Common myeloid progenitor, CD34-positive (primary cell): Measurements from ENCODE around the gene MAPK8.
"Not testable (repeated sequence)": the region's sequence is repeated elsewhere in the genome, so short reads cannot be mapped to it uniquely, and the experiment has no call there.

Experiments
- CTCF ChIA-PET: fragments of 350-600 bp; sonication (Branson Sonifier 250); formaldehyde crosslinking; loops from one replicate; lab custom pipeline; 2021; ENCODE audit warnings: antibody characterized with exemption; lab: Charles Lee
- POLR2A ChIA-PET: fragments of 350-600 bp; sonication (Branson Sonifier 250); formaldehyde crosslinking; loops from one replicate; lab custom pipeline; 2021; ENCODE audit warnings: antibody characterized with exemption; lab: Charles Lee
- DNase-seq, 3 donors: peaks; one replicate each; pipeline versions ENCODE4 v3.0.0 to v3.0.0-alpha.2; 2013
- H3K27ac ChIP-seq, 2 experiments: 1 replicate in 1 of 2; 2 replicates in 1 of 2; pipeline ENCODE4 v1.7.0; 2013; ENCODE audit warnings: inconsistent platforms in 2 of 2, low read length in 2 of 2, mild to moderate bottlenecking in 2 of 2, low read depth in 1 of 2, moderate library complexity in 1 of 2; ENCODE audit not compliant: severe bottlenecking in 2 of 2, insufficient read depth in 1 of 2, poor library complexity in 1 of 2
- H3K27me3 ChIP-seq, 5 experiments: replicated peaks in 2 of 5; 1 replicate in 3 of 5; 2 replicates in 2 of 5; pipeline versions ENCODE4 v1.6.1 to v1.7.0; 2013; ENCODE audit warnings: low read length in 4 of 5, mild to moderate bottlenecking in 2 of 5, moderate library complexity in 2 of 5, inconsistent platforms in 1 of 5; ENCODE audit not compliant: insufficient read depth in 5 of 5, control insufficient read depth in 4 of 5
- H3K36me3 ChIP-seq, 4 experiments: 1 replicate in 2 of 4; 2 replicates in 2 of 4; pipeline versions ENCODE4 v1.6.1 to v1.7.0; 2013; ENCODE audit warnings: low read length in 3 of 4, control low read depth in 1 of 4, mild to moderate bottlenecking in 1 of 4; ENCODE audit not compliant: control insufficient read depth in 4 of 4, insufficient read depth in 4 of 4
- H3K4me1 ChIP-seq, 4 experiments: 1 replicate in 3 of 4; 2 replicates in 1 of 4; pipeline versions ENCODE4 v1.6.1 to v1.7.1; 2013; ENCODE audit warnings: low read length in 3 of 4, mild to moderate bottlenecking in 3 of 4, control low read depth in 1 of 4, inconsistent platforms in 1 of 4, moderate library complexity in 1 of 4; ENCODE audit not compliant: control insufficient read depth in 4 of 4, insufficient read depth in 4 of 4; ENCODE audit errors: control extremely low read depth in 1 of 4
- H3K4me3 ChIP-seq, 7 experiments: 1 replicate in 4 of 7; 2 replicates in 3 of 7; pipeline versions ENCODE4 v1.5.1 to v1.7.0; 2013; ENCODE audit warnings: mild to moderate bottlenecking in 7 of 7, low read length in 6 of 7, moderate library complexity in 6 of 7, inconsistent platforms in 2 of 7, low read depth in 2 of 7, control low read depth in 1 of 7; ENCODE audit not compliant: insufficient read depth in 4 of 7, control insufficient read depth in 1 of 7; ENCODE audit errors: extremely low read depth in 1 of 7
- H3K9me3 ChIP-seq, 5 experiments: 1 replicate in 4 of 5; 2 replicates in 1 of 5; pipeline versions ENCODE4 v1.6.1 to v1.7.1; 2013; ENCODE audit warnings: low read length in 4 of 5, mild to moderate bottlenecking in 2 of 5, inconsistent platforms in 1 of 5, low read depth in 1 of 5, moderate library complexity in 1 of 5; ENCODE audit not compliant: control insufficient read depth in 4 of 5, insufficient read depth in 2 of 5; ENCODE audit errors: control extremely low read depth in 1 of 5
- WGBS: methylation state at CpG from one replicate; pipeline ENCODE4 v1.1.5; 2013; ENCODE audit not compliant: insufficient coverage; 5-methylcytosine and 5-hydroxymethylcytosine counted together

Gene MAPK8

DNA sequence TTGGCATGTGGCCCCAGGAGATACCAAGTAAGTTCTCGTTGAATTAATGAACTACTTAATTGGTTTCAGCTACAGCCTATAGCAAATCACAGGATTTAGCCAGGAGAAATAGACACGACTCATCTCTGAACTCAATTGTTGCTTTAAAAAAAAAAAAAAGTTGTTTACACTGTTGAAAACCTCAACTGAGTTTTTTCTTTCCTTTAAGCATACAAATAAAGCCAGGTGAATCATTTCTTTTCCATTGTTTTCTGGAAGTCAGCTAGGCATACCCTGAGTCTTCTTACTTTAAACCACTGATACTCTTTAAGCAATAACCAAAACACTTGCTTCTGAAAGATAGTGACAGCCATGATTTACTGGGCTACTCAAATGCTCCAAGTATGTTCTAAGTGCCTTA lies 32.7 kb upstream of the MAPK8 start:
- ChIA-PET CTCF (interaction anchor here (1.6 kb wide), 1 partner anchor 14 kb away, joined by 3 read pairs; no protein-coding TSS in a partner anchor), POLR2A (no interaction called here)
- no peaks in the 10 kb centered on the region for H3K27me3 ChIP-seq
- no peaks in the 10 kb centered on the region for H3K9me3 ChIP-seq
- no CpG with 5 or more reads among the region's 2 CpGs for WGBS
- peaks cover 0 to 4% (median 0%) of the 10 kb centered on the region in 4 experiments for H3K4me1 ChIP-seq
- no peak overlapping the region for H3K27ac ChIP-seq
- no peaks in the 10 kb centered on the region for H3K36me3 ChIP-seq
- no peak overlapping the region for H3K4me3 ChIP-seq
- DNase-seq: no peak

DNA sequence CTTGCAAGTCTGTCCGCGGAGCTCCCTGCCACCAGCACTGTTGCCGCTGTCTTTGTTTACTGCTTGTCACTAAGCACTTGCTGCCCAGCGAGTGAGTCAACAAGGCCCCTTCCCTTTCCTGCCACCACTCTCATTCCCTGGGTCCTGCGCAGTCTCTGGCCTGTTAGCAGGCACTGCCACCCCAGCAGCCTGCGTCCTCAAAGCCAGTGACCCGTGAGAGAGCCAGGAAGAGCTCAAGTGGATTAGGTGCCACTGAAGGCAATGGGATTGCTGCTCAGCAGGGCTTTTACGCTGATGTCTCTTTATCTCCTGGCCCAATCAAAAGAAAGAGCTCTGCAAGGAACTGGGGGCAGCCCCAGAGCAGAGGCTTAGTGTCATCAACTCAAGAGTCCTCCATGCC lies 31.8 kb upstream of the MAPK8 start, which contains the start of gene FRMPD2:
TSS of gene FRMPD2 (minus strand) at position 61 of the 400 bp plus-strand sequence. CDS start 129 bp downstream, outside the sequence.
- POLR2A ChIA-PET: no interaction called here
- WGBS: 95% methylated on average over 8 of the region's 8 CpGs
- no peaks in the 10 kb centered on the region for H3K27me3 ChIP-seq
- H3K4me3 ChIP-seq: no peak within 1 kb of the TSS
- no peak within 1 kb of the TSS for H3K27ac ChIP-seq
- no peaks in the 10 kb centered on the region for H3K9me3 ChIP-seq
- CTCF ChIA-PET: interaction anchor here (1.6 kb wide), 1 partner anchor 13 kb away, joined by 3 read pairs; no protein-coding TSS in a partner anchor
- DNase-seq: no peak
- peaks cover 0 to 4% (median 0%) of the 10 kb centered on the region in 4 experiments for H3K4me1 ChIP-seq
- no peaks in the 10 kb centered on the region for H3K36me3 ChIP-seq

DNA sequence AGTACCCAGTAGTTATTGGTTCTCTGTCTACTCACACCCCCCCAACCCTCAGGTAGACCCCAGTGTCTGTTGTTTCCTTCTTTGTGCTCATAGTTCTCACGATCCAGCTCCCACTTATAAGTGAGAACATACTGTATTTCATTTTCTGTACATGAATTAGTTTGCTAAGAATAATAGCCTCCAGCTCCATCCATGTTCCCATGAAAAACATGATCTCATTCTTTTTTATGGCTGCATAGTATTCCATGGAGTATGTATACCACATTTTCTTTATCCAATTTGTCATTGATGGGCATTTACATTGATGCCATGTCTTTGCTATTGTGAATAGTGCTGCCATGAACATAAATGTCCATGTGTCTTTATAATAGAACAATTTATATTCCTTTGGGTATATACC lies 29.4 kb upstream of the MAPK8 start:
- Histone ChIP-seq H3K4me3 (no peak overlapping the region), H3K9me3 (peaks cover 0 to 6% (median 0%) of the 10 kb centered on the region in 5 experiments), H3K27me3 (no peaks in the 10 kb centered on the region), H3K27ac (no peak overlapping the region), H3K4me1 (no peaks in the 10 kb centered on the region), H3K36me3 (no peaks in the 10 kb centered on the region)
- ChIA-PET POLR2A (no interaction called here), CTCF (no interaction called here)
- no CpG with 5 or more reads among the region's 1 CpG for WGBS
- no peak for DNase-seq

GRCh38 chr10:48279081-48279751 lies 27.3 kb upstream of the MAPK8 start:
- no peak overlapping the region for H3K27ac ChIP-seq
- H3K4me1 ChIP-seq: no peaks in the 10 kb centered on the region
- DNase-seq: no peak
- no peaks in the 10 kb centered on the region for H3K27me3 ChIP-seq
- ChIA-PET CTCF (no interaction called here), POLR2A (no interaction called here)
- no peak overlapping the region for H3K4me3 ChIP-seq
- WGBS: no CpG with 5 or more reads among the region's 2 CpGs
- no peaks in the 10 kb centered on the region for H3K36me3 ChIP-seq
- peaks cover 0 to 9% (median 7%) of the 10 kb centered on the region in 5 experiments for H3K9me3 ChIP-seq

GRCh38 chr10:48281697-48282096 lies 24.8 kb upstream of the MAPK8 start:
- WGBS: 92% methylated on average over 4 of the region's 4 CpGs
- H3K27ac ChIP-seq, H3K27me3 ChIP-seq, POLR2A ChIA-PET, DNase-seq, H3K4me3 ChIP-seq, H3K36me3 ChIP-seq, CTCF ChIA-PET, H3K4me1 ChIP-seq: not testable (repeated sequence)
- H3K9me3 ChIP-seq: peaks cover 0 to 14% (median 9%) of the 10 kb centered on the region in 5 experiments

DNA sequence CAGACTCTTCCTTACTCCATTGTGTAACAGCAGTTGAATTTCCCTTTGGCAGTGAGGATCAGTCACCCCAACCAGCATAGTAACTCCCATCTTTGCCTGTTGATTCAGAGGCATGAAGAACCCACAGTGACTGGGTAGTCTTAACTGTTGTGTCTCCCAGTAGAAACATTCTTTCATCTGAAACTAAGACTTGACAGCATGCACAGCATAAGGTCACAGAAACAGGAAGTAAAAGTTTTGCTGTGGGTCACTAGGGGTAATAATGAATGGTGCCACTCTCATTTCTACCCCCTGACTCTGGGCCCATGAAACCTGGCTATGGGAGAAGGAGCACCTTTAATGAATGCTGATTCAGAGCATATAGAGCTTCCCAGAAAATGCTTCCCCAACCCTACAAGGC lies 23.6 kb upstream of the MAPK8 start:
- H3K27me3 ChIP-seq: no peaks in the 10 kb centered on the region
- H3K36me3 ChIP-seq: no peaks in the 10 kb centered on the region
- H3K9me3 ChIP-seq: peaks cover 0 to 14% (median 9%) of the 10 kb centered on the region in 5 experiments
- H3K4me3 ChIP-seq: no peak overlapping the region
- CTCF ChIA-PET: no interaction called here
- POLR2A ChIA-PET: no interaction called here
- no peak for DNase-seq
- no peak overlapping the region for H3K27ac ChIP-seq
- peaks cover 0 to 4% (median 2%) of the 10 kb centered on the region in 4 experiments for H3K4me1 ChIP-seq

- ChIA-PET POLR2A (no interaction called here), CTCF (interaction anchor here (1.8 kb wide), 1 partner anchor 9 kb away, joined by 4 read pairs; no protein-coding TSS in a partner anchor)
- peaks cover 0 to 14% (median 9%) of the 10 kb centered on the region in 5 experiments for H3K9me3 ChIP-seq
- H3K4me3 ChIP-seq: no peak overlapping the region
- no peak overlapping the region for H3K27ac ChIP-seq
- H3K36me3 ChIP-seq: no peaks in the 10 kb centered on the region
- DNase-seq: no peak
- no peaks in the 10 kb centered on the region for H3K27me3 ChIP-seq
- H3K4me1 ChIP-seq: peaks cover 0 to 9% (median 8%) of the 10 kb centered on the region in 4 experiments
- WGBS: 95% methylated on average over 2 of the region's 2 CpGs
These were observed 22.4 kb upstream of the MAPK8 start for GRCh38 chr10:48284002-48284546.
